SK-N-SH (cell line): ENCODE measurements around the gene TMX4. TPM values are rescaled to one million over a fixed set of nuclear protein-coding genes. Genes with fewer than 3 reads are reported as not detected.

ENCODE experiments used
- CTCF ChIA-PET: fragments of 300-600, 350-600 bp; formaldehyde crosslinking; extraction: SDS; loops from one replicate; lab custom pipeline; 2021; lab: Yijun Ruan, JAX
- POLR2A ChIA-PET: fragments of 350-600 bp; sonication (Branson Sonifier 250); formaldehyde crosslinking; extraction: SDS; loops from one replicate; lab custom pipeline; 2020; ENCODE audit warnings: antibody characterized with exemption, inconsistent platforms; lab: Yijun Ruan, JAX
- DNase-seq: peaks from one replicate; pipeline ENCODE4 v3.0.0; 2012
- H2AFZ ChIP-seq: fragments of 200-600 bp; sonication (generic); 2 replicates; pipeline ENCODE4 v1.8.1; 2016; ENCODE audit warnings: antibody characterized with exemption, mild to moderate bottlenecking, low read depth
- H3F3A ChIP-seq: fragments of 200-600 bp; sonication (generic); replicated peaks from 2 replicates; pipeline ENCODE3; 2016; ENCODE audit warnings: antibody characterized with exemption, mild to moderate bottlenecking; ENCODE audit not compliant: insufficient read depth
- H3K27ac ChIP-seq, 2 experiments: fragments of 200-500 bp in 1 of 2; fragments of 200-600 bp in 1 of 2; sonication (Bioruptor generic) in 1 of 2; sonication (generic), shearing (Covaris generic) in 1 of 2; 2 replicates each; pipeline versions ENCODE4 v1.5.1 to v1.6.1; 2014 to 2016; ENCODE audit warnings: low read depth in 2 of 2, inconsistent platforms in 1 of 2, low read length in 1 of 2, mild to moderate bottlenecking in 1 of 2, mixed read lengths in 1 of 2
- H3K27me3 ChIP-seq: fragments of 200-600 bp; sonication (generic), shearing (Covaris generic); 2 replicates; pipeline ENCODE4 v1.6.1; 2016; ENCODE audit warnings: mixed run types; ENCODE audit not compliant: insufficient read depth
- H3K36me3 ChIP-seq, 2 experiments: fragments of 200-500 bp in 1 of 2; fragments of 200-600 bp in 1 of 2; sonication (Bioruptor generic) in 1 of 2; sonication (generic) in 1 of 2; replicated peaks in 1 of 2; 2 replicates each; pipeline versions ENCODE3 to v1.5.1; 2014 to 2016; ENCODE audit warnings: low read length in 1 of 2, mild to moderate bottlenecking in 1 of 2; ENCODE audit not compliant: insufficient read depth in 2 of 2, control insufficient read depth in 1 of 2
- H3K4me1 ChIP-seq, 2 experiments: fragments of 200-500 bp in 1 of 2; fragments of 200-600 bp in 1 of 2; sonication (Bioruptor generic) in 1 of 2; sonication (generic), shearing (Covaris generic) in 1 of 2; 2 replicates each; pipeline versions ENCODE4 v1.5.1 to v1.6.1; 2014 to 2016; ENCODE audit warnings: low read depth in 1 of 2, low read length in 1 of 2, mixed run types in 1 of 2; ENCODE audit not compliant: insufficient read depth in 2 of 2, control insufficient read depth in 1 of 2
- H3K4me2 ChIP-seq: fragments of 200-600 bp; sonication (generic), shearing (Covaris generic); 2 replicates; pipeline ENCODE4 v1.6.1; 2017; ENCODE audit warnings: mixed run types
- H3K4me3 ChIP-seq, 2 experiments: fragments of 200-500 bp in 1 of 2; fragments of 200-600 bp in 1 of 2; sonication (Bioruptor generic) in 1 of 2; sonication (generic), shearing (Covaris generic) in 1 of 2; 2 replicates each; pipeline versions ENCODE4 v1.5.1 to v1.8.1; 2014 to 2016; ENCODE audit warnings: low read depth in 2 of 2, inconsistent platforms in 1 of 2, low read length in 1 of 2, mild to moderate bottlenecking in 1 of 2, mixed read lengths in 1 of 2, moderate library complexity in 1 of 2
- H3K79me2 ChIP-seq: fragments of 200-600 bp; sonication (generic); 2 replicates; pipeline ENCODE4 v1.8.1; 2017; ENCODE audit warnings: mild to moderate bottlenecking; ENCODE audit not compliant: insufficient read depth
- H3K9ac ChIP-seq: fragments of 200-600 bp; sonication (generic); 2 replicates; pipeline ENCODE4 v1.6.1; 2017; ENCODE audit warnings: mixed run types
- H3K9me2 ChIP-seq: fragments of 200-600 bp; sonication (generic); 2 replicates; pipeline ENCODE4 v1.6.1; 2017; ENCODE audit warnings: mixed run types
- H3K9me3 ChIP-seq: fragments of 200-600 bp; sonication (generic); 2 replicates; pipeline ENCODE4 v1.6.1; 2017; ENCODE audit warnings: mixed run types, mild to moderate bottlenecking, moderate library complexity
- H4K20me1 ChIP-seq: fragments of 200-600 bp; sonication (generic); 2 replicates; pipeline ENCODE4 v1.6.1; 2017; ENCODE audit warnings: mild to moderate bottlenecking, mixed run types; ENCODE audit not compliant: insufficient read depth
- CTCF ChIP-seq: fragments of 200-600 bp; sonication (generic); IDR thresholded peaks from 2 replicates; pipeline ENCODE4 v1.6.1; 2017; ENCODE audit warnings: antibody characterized with exemption, mild to moderate bottlenecking, moderate library complexity
- EP300 ChIP-seq, 2 experiments: IDR thresholded peaks; 2 replicates each; pipeline versions ENCODE4 v1.4.0 to v1.6.1; 2012; ENCODE audit warnings: borderline replicate concordance in 1 of 2, low read depth in 1 of 2, low read length in 1 of 2
- FOXM1 ChIP-seq: IDR thresholded peaks from 2 replicates; pipeline ENCODE4 v1.4.0; 2012; ENCODE audit warnings: low read depth, mild to moderate bottlenecking
- GABPA ChIP-seq: IDR thresholded peaks from 2 replicates; pipeline ENCODE4 v1.4.0; 2012; ENCODE audit warnings: low read depth, mild to moderate bottlenecking
- IRF3 ChIP-seq: fragments of 150-350 bp; IDR thresholded peaks from 2 replicates; pipeline ENCODE4 v1.6.1; 2016; ENCODE audit warnings: mild to moderate bottlenecking, low read depth, low read length
- MAX ChIP-seq: IDR thresholded peaks from 2 replicates; pipeline ENCODE4 v1.4.0; 2012; ENCODE audit warnings: low read depth
- SMC3 ChIP-seq: IDR thresholded peaks from 2 replicates; pipeline ENCODE4 v1.6.1; 2012; ENCODE audit warnings: low read depth, low read length, improper control_type of control experiment
- TEAD4 ChIP-seq: IDR thresholded peaks from 2 replicates; pipeline ENCODE4 v1.4.0; 2012; ENCODE audit warnings: mild to moderate bottlenecking, borderline replicate concordance; ENCODE audit not compliant: insufficient read depth
- USF2 ChIP-seq: fragments of 150-350 bp; IDR thresholded peaks from 2 replicates; pipeline ENCODE4 v1.6.1; 2017; ENCODE audit warnings: antibody characterized with exemption, low read length, low read depth, borderline replicate concordance
- WGBS: methylation state at CpG from one replicate; pipeline ENCODE4 v1.1.6; 2017; ENCODE audit warnings: low lambda C conversion rate; 5-methylcytosine and 5-hydroxymethylcytosine counted together
- polyA plus RNA-seq, 3 experiments: library from polyadenylated mRNA; depleted of rRNA; stranded (reverse); fragments of >200 nt; gene quantifications; 2 replicates each; pipeline ENCODE4 v1.2.3, GENCODE V29; 2012

TMX4 gene
- polyA plus RNA-seq, 1 of the 3 experiments (the other 2 are of a cell fraction) = 10.9 TPM

GRCh38 chr20:7950387-7950786 lies 69.2 kb downstream of the TMX4 start:
- 48% methylated on average over 1 of the region's 1 CpG for WGBS
- CTCF ChIA-PET = interaction anchor here (1.9 to 2.1 kb wide), 2 partner anchors 14 to 771 kb away, joined by 7 read pairs; no protein-coding TSS in a partner anchor

GRCh38 chr20:7943891-7944290 lies 75.7 kb downstream of the TMX4 start:
- WGBS = 10% methylated on average over 2 of the region's 2 CpGs
- Histone ChIP-seq H3K4me3 (no peak overlapping the region), H3K27me3 (no peaks in the 10 kb centered on the region), H3K36me3 (no peaks in the 10 kb centered on the region), H3K4me2 (no peak overlapping the region), H2AFZ (no peak overlapping the region), H3K79me2 (no peaks in the 10 kb centered on the region), H3K9me2 (no peaks in the 10 kb centered on the region)
- no peak for DNase-seq
- TF ChIP-seq MAX = no peak
- TF ChIP-seq, all 33 proteins: peak for 0
- no peaks in the 10 kb centered on the region for H3F3A ChIP-seq
- no peaks in the 10 kb centered on the region for H4K20me1 ChIP-seq
- H3K9me3 ChIP-seq = no peaks in the 10 kb centered on the region
- CTCF ChIA-PET = interaction anchor here (0.9 kb wide), 1 partner anchor 100 kb away, joined by 3 read pairs; no protein-coding TSS in a partner anchor
- no peak overlapping the region for H3K27ac ChIP-seq
- no peak overlapping the region for H3K9ac ChIP-seq
- peaks cover 0 to 5% of the 10 kb centered on the region in 2 experiments; a peak in 2 of 4 replicates for H3K4me1 ChIP-seq
- POLR2A ChIA-PET = no interaction called here

More at GRCh38 chr20:7950387-7950786, 69.2 kb downstream of the TMX4 start:
- no peaks in the 10 kb centered on the region for H3K9me3 ChIP-seq
- H3K4me3 ChIP-seq = no peak overlapping the region
- H3K4me2 ChIP-seq = no peak overlapping the region
- POLR2A ChIA-PET = no interaction called here
- no peaks in the 10 kb centered on the region for H3K27me3 ChIP-seq
- H3K27ac ChIP-seq = no peak overlapping the region
- no peaks in the 10 kb centered on the region for H3K79me2 ChIP-seq
- TF ChIP-seq TEAD4 = no peak
- no peak for TF ChIP-seq IRF3
- no peak for TF ChIP-seq GABPA
- no peaks in the 10 kb centered on the region for H3F3A ChIP-seq
- no peaks in the 10 kb centered on the region for H3K9me2 ChIP-seq
- no peak overlapping the region for H2AFZ ChIP-seq
- H3K9ac ChIP-seq = no peak overlapping the region
- H3K4me1 ChIP-seq = no peaks in the 10 kb centered on the region
- DNase-seq = no peak
- H3K36me3 ChIP-seq = no peaks in the 10 kb centered on the region
- H4K20me1 ChIP-seq = no peaks in the 10 kb centered on the region

- no peak within 1 kb of the TSS for H3K9ac ChIP-seq
- no peak within 1 kb of the TSS; a peak in 1 of 4 replicates for H3K4me3 ChIP-seq
- 68% methylated on average over 3 of the region's 3 CpGs for WGBS
- no peaks in the 10 kb centered on the region for H3K9me3 ChIP-seq
- CTCF ChIA-PET = interaction anchor here (1.0 to 1.4 kb wide), 2 partner anchors 79 to 781 kb away, joined by 3 to 8 read pairs; partner anchors contain the start of gene TMX4
- POLR2A ChIA-PET = no interaction called here
- no peaks in the 10 kb centered on the region for H3K9me2 ChIP-seq
- H3K79me2 ChIP-seq = no peaks in the 10 kb centered on the region
- DNase-seq = no peak
- peaks cover 0 to 5% of the 10 kb centered on the region in 2 experiments; a peak in 2 of 4 replicates for H3K4me1 ChIP-seq
- H3K27ac ChIP-seq = peak within 1 kb of the TSS in 1 of 2 experiments; percentile 62; a peak in 2 of 4 replicates
- no peak within 1 kb of the TSS for H3K4me2 ChIP-seq
- H3K27me3 ChIP-seq = no peaks in the 10 kb centered on the region
- H4K20me1 ChIP-seq = no peaks in the 10 kb centered on the region
- TF ChIP-seq EP300 (IDR thresholded peaks at IDR 0.05; ENCODE audit: borderline replicate concordance in 1 of 2, low read depth in 1 of 2, low read length in 1 of 2) = no peak
- TF ChIP-seq CTCF = no peak
- TF ChIP-seq SMC3 = no peak
- no peak for TF ChIP-seq USF2
- TF ChIP-seq MAX = no peak
- TF ChIP-seq FOXM1 = no peak
- no peaks in the 10 kb centered on the region for H3K36me3 ChIP-seq
- H3F3A ChIP-seq = no peaks in the 10 kb centered on the region
- peak within 1 kb of the TSS; percentile 9; the same call in 1 of the 2 replicates for H2AFZ ChIP-seq
Observed at GRCh38 chr20:7940341-7940740, 79.2 kb downstream of the TMX4 start, which contains the start of gene HAO1. TSS of gene HAO1 (minus strand) at chr20:7940458. CDS start at chr20:7940422, 36 bp downstream.
